ENCODE results near the gene DLG2. TPM values are rescaled to one million over a fixed set of nuclear protein-coding genes. Genes with fewer than 3 reads are reported as not detected.

The DLG2 gene
- total RNA-seq, 2 experiments from 2014 or later = 2.0 to 2.1 TPM

- Histone ChIP-seq H3K9me3 (ENCODE audit: control insufficient read depth in 1 of 2, insufficient read depth in 1 of 2, low read length in 2 of 2) (peaks cover 0 to 6% of the 10 kb centered on the region in 2 experiments), H3K27me3 (ENCODE audit: control insufficient read depth in 1 of 2, insufficient read depth in 2 of 2, low read length in 2 of 2) (no peaks in the 10 kb centered on the region), H3K4me3 (ENCODE audit: low read length) (no peak overlapping the region), H3K36me3 (ENCODE audit: insufficient read depth, low read length) (no peaks in the 10 kb centered on the region), H3K4me1 (ENCODE audit: insufficient read depth, low read length) (no peaks in the 10 kb centered on the region), H3K27ac (ENCODE audit: low read depth in 1 of 2, low read length in 2 of 2) (no peak overlapping the region)
- ChIA-PET CTCF (no interaction called here), POLR2A (no interaction called here)
- DNase-seq = no peak
- no peaks in the 10 kb centered on the region for H3K4me1 Mint-ChIP-seq (ENCODE audit: low read depth)
- ATAC-seq (ENCODE audit: poor library complexity) = no peak
- no peak overlapping the region for H3K4me3 Mint-ChIP-seq
- H3K9me3 Mint-ChIP-seq = peaks cover 19% of the 10 kb centered on the region
- H3K36me3 Mint-ChIP-seq (ENCODE audit: low read depth) = no peaks in the 10 kb centered on the region
- no peak overlapping the region for H3K27ac Mint-ChIP-seq
- H3K27me3 Mint-ChIP-seq = no peaks in the 10 kb centered on the region
- intact Hi-C loops (cut with DNase I, micrococcal nuclease) = no loop called here
- TF ChIP-seq CTCF (IDR thresholded peaks at IDR 0.05) = no peak
These were observed 1464.0 kb downstream of the DLG2 start for GRCh38 chr11:84163116-84163515.

GRCh38 chr11:84157639-84158038 lies 1469.5 kb downstream of the DLG2 start:
- TF ChIP-seq CTCF (IDR thresholded peaks at IDR 0.05) = no peak
- no peaks in the 10 kb centered on the region for H3K27me3 Mint-ChIP-seq
- no peak overlapping the region for H3K27ac Mint-ChIP-seq
- H3K27me3 ChIP-seq (ENCODE audit: control insufficient read depth in 1 of 2, insufficient read depth in 2 of 2, low read length in 2 of 2) = no peaks in the 10 kb centered on the region
- intact Hi-C loops (cut with DNase I, micrococcal nuclease) = no loop called here
- H3K4me3 Mint-ChIP-seq = no peak overlapping the region
- peaks cover 4 to 5% of the 10 kb centered on the region in 2 experiments for H3K9me3 ChIP-seq (ENCODE audit: control insufficient read depth in 1 of 2, insufficient read depth in 1 of 2, low read length in 2 of 2)
- no peak overlapping the region for H3K4me3 ChIP-seq (ENCODE audit: low read length)
- DNase-seq = no peak
- H3K27ac ChIP-seq (ENCODE audit: low read depth in 1 of 2, low read length in 2 of 2) = no peak overlapping the region
- H3K36me3 ChIP-seq (ENCODE audit: insufficient read depth, low read length) = no peaks in the 10 kb centered on the region
- H3K4me1 ChIP-seq (ENCODE audit: insufficient read depth, low read length) = no peaks in the 10 kb centered on the region
- no peak for ATAC-seq (ENCODE audit: poor library complexity)
- ChIA-PET POLR2A (no interaction called here), CTCF (no interaction called here)
- no peaks in the 10 kb centered on the region for H3K4me1 Mint-ChIP-seq (ENCODE audit: low read depth)
- H3K36me3 Mint-ChIP-seq (ENCODE audit: low read depth) = no peaks in the 10 kb centered on the region
- peaks cover 16% of the 10 kb centered on the region for H3K9me3 Mint-ChIP-seq

GRCh38 chr11:84146826-84147225 lies 1480.3 kb downstream of the DLG2 start:
- Histone ChIP-seq H3K9me3 (ENCODE audit: control insufficient read depth in 1 of 2, insufficient read depth in 1 of 2, low read length in 2 of 2) (no peaks in the 10 kb centered on the region), H3K4me1 (ENCODE audit: insufficient read depth, low read length) (no peaks in the 10 kb centered on the region), H3K4me3 (ENCODE audit: low read length) (no peak overlapping the region), H3K36me3 (ENCODE audit: insufficient read depth, low read length) (no peaks in the 10 kb centered on the region), H3K27me3 (ENCODE audit: control insufficient read depth in 1 of 2, insufficient read depth in 2 of 2, low read length in 2 of 2) (no peaks in the 10 kb centered on the region), H3K27ac (ENCODE audit: low read depth in 1 of 2, low read length in 2 of 2) (no peak overlapping the region)
- no peak for TF ChIP-seq CTCF (IDR thresholded peaks at IDR 0.05)
- POLR2A ChIA-PET = no interaction called here
- H3K4me3 Mint-ChIP-seq = no peak overlapping the region
- peaks cover 14% of the 10 kb centered on the region for H3K9me3 Mint-ChIP-seq
- intact Hi-C loops (cut with DNase I, micrococcal nuclease) = loop anchor here in 1 of 2 experiments (5.0 kb wide), 1 partner anchor 330 kb away; no protein-coding TSS in a partner anchor
- ATAC-seq (ENCODE audit: poor library complexity) = no peak
- H3K4me1 Mint-ChIP-seq (ENCODE audit: low read depth) = no peaks in the 10 kb centered on the region
- no peak overlapping the region for H3K27ac Mint-ChIP-seq
- no peaks in the 10 kb centered on the region for H3K27me3 Mint-ChIP-seq
- no peaks in the 10 kb centered on the region for H3K36me3 Mint-ChIP-seq (ENCODE audit: low read depth)
- DNase-seq = no peak
- CTCF ChIA-PET = no interaction called here
